Heart right ventricle (tissue), 16 donors: ENCODE measurements around the gene F5. TPM values are rescaled to one million over a fixed set of nuclear protein-coding genes. Genes with fewer than 3 reads are reported as not detected.

Experiments
- ATAC-seq, 8 donors: fragments of 200-7000 bp; cut with Tn5 transposase; one replicate each; pipeline ENCODE4 v1.9.1; 2020; ENCODE audit warnings: mild to moderate bottlenecking in 8 of 8, moderate library complexity in 8 of 8, moderate number of reproducible peaks in 1 of 8
- DNase-seq, 2 donors: peaks; one replicate each; pipeline ENCODE4 v3.0.0-alpha.2; 2020
- H3K27ac ChIP-seq, 10 donors: fragments of 200-600 bp; sonication (generic) in 2 of 10; one replicate each; pipeline versions ENCODE4 v1.5.0 to v1.8.0; 2020 to 2022; ENCODE audit warnings: mild to moderate bottlenecking in 3 of 10
- H3K27me3 ChIP-seq, 7 donors: fragments of 200-600 bp; one replicate each; pipeline ENCODE4 v1.8.0; 2021 to 2022; ENCODE audit warnings: mild to moderate bottlenecking in 2 of 7
- H3K36me3 ChIP-seq, 9 donors: fragments of 200-600 bp; sonication (generic) in 1 of 9; one replicate each; pipeline versions ENCODE4 v1.5.0 to v1.8.0; 2020 to 2022; ENCODE audit warnings: mild to moderate bottlenecking in 2 of 9
- H3K4me1 ChIP-seq, 9 donors: fragments of 200-600 bp; sonication (generic) in 1 of 9; one replicate each; pipeline versions ENCODE4 v1.5.0 to v1.8.0; 2020 to 2022; ENCODE audit warnings: mild to moderate bottlenecking in 4 of 9
- H3K4me3 ChIP-seq, 10 donors: fragments of 200-600 bp; sonication (generic) in 2 of 10; one replicate each; pipeline versions ENCODE4 v1.5.0 to v1.8.0; 2020 to 2022; ENCODE audit warnings: mild to moderate bottlenecking in 7 of 10, moderate library complexity in 2 of 10
- H3K9me3 ChIP-seq, 11 donors: fragments of 200-600 bp in 10 of 11; sonication (generic) in 2 of 11; one replicate each; pipeline versions ENCODE4 v1.5.0 to v1.8.0; 2013 to 2022; ENCODE audit warnings: mild to moderate bottlenecking in 2 of 11, control low read depth in 1 of 11, moderate library complexity in 1 of 11
- CTCF ChIP-seq, 9 donors: fragments of 200-600 bp; sonication (generic) in 2 of 9; IDR thresholded peaks; one replicate each; pipeline versions ENCODE4 v1.5.0 to v1.8.0; 2021 to 2022; ENCODE audit warnings: antibody characterized with exemption in 9 of 9, mild to moderate bottlenecking in 5 of 9, moderate library complexity in 1 of 9
- WGBS, 2 donors: extraction: QIAGEN DNeasy Blood & Tissue Kit; methylation state at CpG; one replicate each; pipeline ENCODE4 v1.1.7; 2013; ENCODE audit warnings: inconsistent platforms in 1 of 2; 5-methylcytosine and 5-hydroxymethylcytosine counted together
- intact Hi-C, 10 donors: fragments of 100-400 bp; cut with DNase I; formaldehyde crosslinking; loops; one replicate each; pipeline versions ENCODE4 v1.11.1 to v1.14.2; 2022
- polyA plus RNA-seq, 2 donors: library from polyadenylated mRNA; stranded (reverse); fragments of 200-250 nt; gene quantifications; one replicate each; pipeline ENCODE4 v1.2.3, GENCODE V29; 2013
- total RNA-seq, 10 donors: library from RNA; stranded (reverse); fragmentation: NEBNext Ultra II Directional in 3 of 10; extraction: Animal tissue kit (Norgen Biotek cat#: 25700) in 3 of 10; gene quantifications; one replicate each; pipeline versions ENCODE4 v1.2.1 to v1.2.4, GENCODE V29; 2021 to 2023
- donor health status: Arrhythmogenic right ventricular cardiomyopathy.
- donor health status: ischemic (EF 13 %, LVEDD 7.1; RV severe dilation, severe dysfunction).
- donor health status: healthy with polysubstance abuse.
- donor health status: DM: no; HTN: yes; CAD: no.
- donor health status: DM: no; HTN: no; CAD: no.
- donor health status: ischemic (EF 25% LVEDD 6.9; RV normal size, moderate dysfunction).
- donor health status: ischemic (EF 25% LVEDD 5.7; RV mildly dilated, moderate dysfunction).
- donor health status: healthy.
- donor health status: DM: yes; HTN: yes; CAD: no.
- donor health status: Ischemic cardiomyopathy.
- donor health status: ischemic (EF 35%, LVEDD 5.7; RV mildly dilated, moderate dysfunction).
- donor health status: nonischemic (EF 11% LVEDD 7.7; RV severe dilation, severe dysfunction).
- donor health status: DM: yes; HTN: yes; CAD: no.
- donor health status: PGD.
- donor health status: ischemic (EF 29% LVEDD 5.4; RV normal size, mild dysfunction).
- donor health status: nonischemic (EF 23%, LVEDD 6.1; RV moderate dilation, normal function).

Gene F5
- total and polyA plus RNA-seq, 12 donors, result 0.94 to 40.3 (median 6.9) TPM

- Histone ChIP-seq H3K36me3 (no peaks in the 10 kb centered on the region), H3K27ac (peak overlapping the region; percentile 92 to 99 (median 96)), H3K27me3 (no peaks in the 10 kb centered on the region), H3K4me3 (peak overlapping the region; percentile 7 to 92 (median 86)), H3K4me1 (peaks cover 0 to 37% (median 21%) of the 10 kb centered on the region in 9 donors), H3K9me3 (no peaks in the 10 kb centered on the region)
- intact Hi-C loops, result loop anchor here in 2 of 10 donors (1.0 to 5.0 kb wide), 2 partner anchors 23 to 119 kb away; partner anchors contain the start of genes BLZF1 (in 1 of the 2) and NME7 (in 1 of the 2)
- no peak for TF ChIP-seq CTCF (IDR thresholded peaks at IDR 0.05)
- no peak for ATAC-seq
- WGBS, 2 donors, result 5 to 6% methylated on average over 14 of the region's 14 CpGs
- no peak for DNase-seq
These were observed 99.8 kb downstream of the F5 start for GRCh38 chr1:169486281-169487051.

GRCh38 chr1:169485431-169486280 is 100.6 kb downstream of the F5 start, which contains the start of gene SLC19A2:
SLC19A2 (minus strand) TSS chr1:169485944; CDS start chr1:169485766, 178 bp downstream.
- H3K4me1 ChIP-seq, result peaks cover 0 to 46% (median 21%) of the 10 kb centered on the region in 9 donors
- ATAC-seq, result peak; percentile 96 to 99 (median 98)

GRCh38 chr1:169484683-169485430 is 101.4 kb downstream of the F5 start:
- no peak for TF ChIP-seq CTCF (IDR thresholded peaks at IDR 0.05)
- H3K9me3 ChIP-seq, result no peaks in the 10 kb centered on the region
- DNase-seq, result peak; percentile 31 to 50
- intact Hi-C loops, result loop anchor here in 2 of 10 donors (1.0 to 5.0 kb wide), 2 partner anchors 61 to 118 kb away; partner anchors contain the start of genes BLZF1 (in 1 of the 2) and NME7 (in 1 of the 2)
- no peaks in the 10 kb centered on the region for H3K27me3 ChIP-seq
- H3K36me3 ChIP-seq, result no peaks in the 10 kb centered on the region
- H3K4me3 ChIP-seq, result peak overlapping the region; percentile 72 to 92 (median 86)
- peak in 6 of 8 donors; percentile 26 to 61 (median 41) for ATAC-seq
- WGBS, 2 donors, result 12 to 13% methylated on average over 15 of the region's 15 CpGs
- H3K27ac ChIP-seq, result peak overlapping the region; percentile 92 to 99 (median 96)
- H3K4me1 ChIP-seq, result peaks cover 0 to 52% (median 21%) of the 10 kb centered on the region in 9 donors

More at GRCh38 chr1:169485431-169486280, 100.6 kb downstream of the F5 start, which contains the start of gene SLC19A2:
- Histone ChIP-seq H3K9me3 (no peaks in the 10 kb centered on the region), H3K27ac (peak within 1 kb of the TSS; percentile 92 to 99 (median 96)), H3K36me3 (no peaks in the 10 kb centered on the region), H3K27me3 (no peaks in the 10 kb centered on the region), H3K4me3 (peak within 1 kb of the TSS; percentile 72 to 92 (median 86))
- peak in 8 of 9 donors; percentile 20 to 61 (median 36) for TF ChIP-seq CTCF (IDR thresholded peaks at IDR 0.05)
- WGBS, 2 donors, result 0% methylated on average over 78 to 85 of the region's 85 CpGs
- intact Hi-C loops, result loop anchor here in 2 of 10 donors (1.0 to 5.0 kb wide), 3 partner anchors 24 to 118 kb away; partner anchors contain the start of genes BLZF1 (in 1 of the 2) and NME7 (in 1 of the 2)
- DNase-seq, result peak; percentile 99 to 100
